ENCODE results near the gene JUND.

DNA sequence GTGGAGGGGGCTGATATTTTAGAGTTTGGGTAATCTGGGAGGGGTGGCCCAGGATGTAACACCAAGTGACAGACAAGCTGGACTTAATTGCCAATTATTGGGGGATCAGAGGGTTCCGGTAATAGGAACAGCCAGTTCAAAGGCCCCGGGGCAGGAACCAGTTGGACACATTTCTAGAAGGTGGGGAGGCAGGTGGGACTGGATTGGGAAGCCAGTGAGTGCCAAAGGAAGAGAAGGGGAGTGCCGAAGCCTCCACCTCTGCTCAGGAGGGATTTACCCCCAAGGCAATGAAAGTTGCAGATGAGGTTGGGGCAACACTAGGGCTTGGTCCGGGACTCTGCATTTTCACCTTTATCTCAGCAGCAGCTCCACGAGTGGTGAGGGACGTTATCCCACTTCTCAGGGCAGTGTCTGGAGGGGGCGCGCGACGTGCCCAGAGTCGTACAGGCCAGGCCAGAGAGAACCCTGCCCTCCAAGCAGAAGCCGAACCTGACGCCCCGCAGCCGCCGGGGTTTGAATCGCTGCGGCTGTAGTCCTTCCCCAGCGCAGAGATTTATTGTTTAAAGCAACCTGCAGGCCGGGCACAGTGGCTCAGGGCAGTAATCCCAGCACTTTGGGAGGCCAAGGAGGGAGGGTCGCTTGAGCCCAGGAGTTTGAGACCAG is 5.7 kb upstream of the JUND start:
- TF ChIP-seq POLR2A (IDR thresholded peaks at IDR 0.05; ENCODE audit: low read depth, low read length) (no peak), BHLHE40 (IDR thresholded peaks at IDR 0.05; ENCODE audit: low read depth, low read length) (no peak), RAD21 (IDR thresholded peaks at IDR 0.05; ENCODE audit: low read length) (no peak), MAZ (IDR thresholded peaks at IDR 0.05; ENCODE audit: borderline replicate concordance, low read depth, low read length) (no peak), CEBPB (IDR thresholded peaks at IDR 0.05; ENCODE audit: low read depth, low read length) (no peak), CHD1 (IDR thresholded peaks at IDR 0.05; ENCODE audit: low read depth, low read length) (no peak), SMC3 (IDR thresholded peaks at IDR 0.05; ENCODE audit: low read depth, low read length) (no peak)
- TF ChIP-seq, protein P1, sequence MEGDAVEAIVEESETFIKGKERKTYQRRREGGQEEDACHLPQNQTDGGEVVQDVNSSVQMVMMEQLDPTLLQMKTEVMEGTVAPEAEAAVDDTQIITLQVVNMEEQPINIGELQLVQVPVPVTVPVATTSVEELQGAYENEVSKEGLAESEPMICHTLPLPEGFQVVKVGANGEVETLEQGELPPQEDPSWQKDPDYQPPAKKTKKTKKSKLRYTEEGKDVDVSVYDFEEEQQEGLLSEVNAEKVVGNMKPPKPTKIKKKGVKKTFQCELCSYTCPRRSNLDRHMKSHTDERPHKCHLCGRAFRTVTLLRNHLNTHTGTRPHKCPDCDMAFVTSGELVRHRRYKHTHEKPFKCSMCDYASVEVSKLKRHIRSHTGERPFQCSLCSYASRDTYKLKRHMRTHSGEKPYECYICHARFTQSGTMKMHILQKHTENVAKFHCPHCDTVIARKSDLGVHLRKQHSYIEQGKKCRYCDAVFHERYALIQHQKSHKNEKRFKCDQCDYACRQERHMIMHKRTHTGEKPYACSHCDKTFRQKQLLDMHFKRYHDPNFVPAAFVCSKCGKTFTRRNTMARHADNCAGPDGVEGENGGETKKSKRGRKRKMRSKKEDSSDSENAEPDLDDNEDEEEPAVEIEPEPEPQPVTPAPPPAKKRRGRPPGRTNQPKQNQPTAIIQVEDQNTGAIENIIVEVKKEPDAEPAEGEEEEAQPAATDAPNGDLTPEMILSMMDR (conservative IDR thresholded peaks at IDR 0.05; ENCODE audit: low read depth, low read length) = no peak
- TF ChIP-seq, protein P2, sequence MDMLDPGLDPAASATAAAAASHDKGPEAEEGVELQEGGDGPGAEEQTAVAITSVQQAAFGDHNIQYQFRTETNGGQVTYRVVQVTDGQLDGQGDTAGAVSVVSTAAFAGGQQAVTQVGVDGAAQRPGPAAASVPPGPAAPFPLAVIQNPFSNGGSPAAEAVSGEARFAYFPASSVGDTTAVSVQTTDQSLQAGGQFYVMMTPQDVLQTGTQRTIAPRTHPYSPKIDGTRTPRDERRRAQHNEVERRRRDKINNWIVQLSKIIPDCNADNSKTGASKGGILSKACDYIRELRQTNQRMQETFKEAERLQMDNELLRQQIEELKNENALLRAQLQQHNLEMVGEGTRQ (IDR thresholded peaks at IDR 0.05; ENCODE audit: low read depth, low read length) = no peak
